ENCODE data around the gene SLC25A10. TPM values are rescaled to one million over a fixed set of nuclear protein-coding genes. Genes with fewer than 3 reads are reported as not detected.

SLC25A10 gene
- total and polyA plus RNA-seq, 4 donors, result 6.1 to 15.2 (median 12.2) TPM

GRCh38 chr17:81685108-81685507, 27.0 kb upstream of the SLC25A10 start:
- WGBS (ENCODE audit: insufficient coverage), result 74% methylated on average over 12 of the region's 12 CpGs
- peaks cover 72% of the 10 kb centered on the region for H3K36me3 ChIP-seq (ENCODE audit: control insufficient read depth, insufficient read depth, low read length)
- DNase-seq (ENCODE audit: low read depth in 4 of 6, low spot score in 6 of 6), result no peak

GRCh38 chr17:81686614-81687013, 25.5 kb upstream of the SLC25A10 start:
- Histone ChIP-seq H3K4me3 (ENCODE audit: low read depth, low read length) (no peak overlapping the region), H3K27me3 (ENCODE audit: control insufficient read depth, insufficient read depth, low read length) (no peaks in the 10 kb centered on the region), H3K9me3 (ENCODE audit: control insufficient read depth, insufficient read depth, low read length) (no peaks in the 10 kb centered on the region), H3K36me3 (ENCODE audit: control insufficient read depth, insufficient read depth, low read length) (peaks cover 72% of the 10 kb centered on the region), H3K27ac (ENCODE audit: low read depth, low read length) (no peak overlapping the region), H3K4me1 (ENCODE audit: control insufficient read depth, insufficient read depth, low read length) (peaks cover 34% of the 10 kb centered on the region)
- no peak for DNase-seq (ENCODE audit: low read depth in 4 of 6, low spot score in 6 of 6)
- WGBS (ENCODE audit: insufficient coverage), result 95% methylated on average over 20 of the region's 20 CpGs

More at GRCh38 chr17:81685108-81685507, 27.0 kb upstream of the SLC25A10 start:
- H3K4me1 ChIP-seq (ENCODE audit: control insufficient read depth, insufficient read depth, low read length), result peaks cover 37% of the 10 kb centered on the region
- H3K4me3 ChIP-seq (ENCODE audit: low read depth, low read length), result no peak overlapping the region
- H3K9me3 ChIP-seq (ENCODE audit: control insufficient read depth, insufficient read depth, low read length), result no peaks in the 10 kb centered on the region
- no peak overlapping the region for H3K27ac ChIP-seq (ENCODE audit: low read depth, low read length)
- no peaks in the 10 kb centered on the region for H3K27me3 ChIP-seq (ENCODE audit: control insufficient read depth, insufficient read depth, low read length)

GRCh38 chr17:81687770-81688541, 24.1 kb upstream of the SLC25A10 start:
- H3K4me3 ChIP-seq (ENCODE audit: low read depth, low read length), result no peak overlapping the region
- H3K4me1 ChIP-seq (ENCODE audit: control insufficient read depth, insufficient read depth, low read length), result peaks cover 20% of the 10 kb centered on the region
- H3K27ac ChIP-seq (ENCODE audit: low read depth, low read length), result no peak overlapping the region
- no peaks in the 10 kb centered on the region for H3K9me3 ChIP-seq (ENCODE audit: control insufficient read depth, insufficient read depth, low read length)
- H3K27me3 ChIP-seq (ENCODE audit: control insufficient read depth, insufficient read depth, low read length), result no peaks in the 10 kb centered on the region
- peaks cover 80% of the 10 kb centered on the region for H3K36me3 ChIP-seq (ENCODE audit: control insufficient read depth, insufficient read depth, low read length)
- WGBS (ENCODE audit: insufficient coverage), result 93% methylated on average over 41 of the region's 41 CpGs
- DNase-seq (ENCODE audit: low read depth in 4 of 6, low spot score in 6 of 6), result no peak

- 95% methylated on average over 14 of the region's 14 CpGs for WGBS (ENCODE audit: insufficient coverage)
- H3K4me3 ChIP-seq (ENCODE audit: low read depth, low read length), result no peak overlapping the region
- peaks cover 86% of the 10 kb centered on the region for H3K36me3 ChIP-seq (ENCODE audit: control insufficient read depth, insufficient read depth, low read length)
- no peak for DNase-seq (ENCODE audit: low read depth in 4 of 6, low spot score in 6 of 6)
- no peaks in the 10 kb centered on the region for H3K27me3 ChIP-seq (ENCODE audit: control insufficient read depth, insufficient read depth, low read length)
- H3K27ac ChIP-seq (ENCODE audit: low read depth, low read length), result no peak overlapping the region
- no peaks in the 10 kb centered on the region for H3K9me3 ChIP-seq (ENCODE audit: control insufficient read depth, insufficient read depth, low read length)
- peaks cover 18% of the 10 kb centered on the region for H3K4me1 ChIP-seq (ENCODE audit: control insufficient read depth, insufficient read depth, low read length)
Measured at GRCh38 chr17:81688616-81689015, 23.5 kb upstream of the SLC25A10 start.

GRCh38 chr17:81690066-81690465, 22.0 kb upstream of the SLC25A10 start:
- WGBS (ENCODE audit: insufficient coverage), result 92% methylated on average over 18 of the region's 18 CpGs
- Histone ChIP-seq H3K27ac (ENCODE audit: low read depth, low read length) (no peak overlapping the region), H3K9me3 (ENCODE audit: control insufficient read depth, insufficient read depth, low read length) (no peaks in the 10 kb centered on the region), H3K4me3 (ENCODE audit: low read depth, low read length) (no peak overlapping the region), H3K27me3 (ENCODE audit: control insufficient read depth, insufficient read depth, low read length) (no peaks in the 10 kb centered on the region), H3K4me1 (ENCODE audit: control insufficient read depth, insufficient read depth, low read length) (peaks cover 9% of the 10 kb centered on the region), H3K36me3 (ENCODE audit: control insufficient read depth, insufficient read depth, low read length) (peaks cover 100% of the 10 kb centered on the region)
- no peak for DNase-seq (ENCODE audit: low read depth in 4 of 6, low spot score in 6 of 6)

- Histone ChIP-seq H3K36me3 (ENCODE audit: control insufficient read depth, insufficient read depth, low read length) (peaks cover 100% of the 10 kb centered on the region), H3K27me3 (ENCODE audit: control insufficient read depth, insufficient read depth, low read length) (no peaks in the 10 kb centered on the region), H3K4me1 (ENCODE audit: control insufficient read depth, insufficient read depth, low read length) (peaks cover 4% of the 10 kb centered on the region), H3K4me3 (ENCODE audit: low read depth, low read length) (no peak overlapping the region), H3K27ac (ENCODE audit: low read depth, low read length) (no peak overlapping the region), H3K9me3 (ENCODE audit: control insufficient read depth, insufficient read depth, low read length) (no peaks in the 10 kb centered on the region)
- DNase-seq (ENCODE audit: low read depth in 4 of 6, low spot score in 6 of 6), result no peak
- 86% methylated on average over 14 of the region's 17 CpGs for WGBS (ENCODE audit: insufficient coverage)
Measured at GRCh38 chr17:81690549-81690948, 21.5 kb upstream of the SLC25A10 start.

GRCh38 chr17:81691196-81691595, 20.9 kb upstream of the SLC25A10 start:
- no peaks in the 10 kb centered on the region for H3K9me3 ChIP-seq (ENCODE audit: control insufficient read depth, insufficient read depth, low read length)
- no peaks in the 10 kb centered on the region for H3K27me3 ChIP-seq (ENCODE audit: control insufficient read depth, insufficient read depth, low read length)
- DNase-seq (ENCODE audit: low read depth in 4 of 6, low spot score in 6 of 6), result no peak
- no peak overlapping the region for H3K4me3 ChIP-seq (ENCODE audit: low read depth, low read length)
- H3K4me1 ChIP-seq (ENCODE audit: control insufficient read depth, insufficient read depth, low read length), result no peaks in the 10 kb centered on the region
- H3K36me3 ChIP-seq (ENCODE audit: control insufficient read depth, insufficient read depth, low read length), result peaks cover 100% of the 10 kb centered on the region
- 96% methylated on average over 13 of the region's 18 CpGs for WGBS (ENCODE audit: insufficient coverage)
- no peak overlapping the region for H3K27ac ChIP-seq (ENCODE audit: low read depth, low read length)

- WGBS (ENCODE audit: insufficient coverage), result 98% methylated on average over 20 of the region's 20 CpGs
- H3K27me3 ChIP-seq (ENCODE audit: control insufficient read depth, insufficient read depth, low read length), result no peaks in the 10 kb centered on the region
- H3K27ac ChIP-seq (ENCODE audit: low read depth, low read length), result no peak overlapping the region
- no peak overlapping the region for H3K4me3 ChIP-seq (ENCODE audit: low read depth, low read length)
- H3K36me3 ChIP-seq (ENCODE audit: control insufficient read depth, insufficient read depth, low read length), result peaks cover 100% of the 10 kb centered on the region
- no peak for DNase-seq (ENCODE audit: low read depth in 4 of 6, low spot score in 6 of 6)
- no peaks in the 10 kb centered on the region for H3K4me1 ChIP-seq (ENCODE audit: control insufficient read depth, insufficient read depth, low read length)
- no peaks in the 10 kb centered on the region for H3K9me3 ChIP-seq (ENCODE audit: control insufficient read depth, insufficient read depth, low read length)
Measured at GRCh38 chr17:81691608-81692007, 20.5 kb upstream of the SLC25A10 start.

- no peak for DNase-seq (ENCODE audit: low read depth in 4 of 6, low spot score in 6 of 6)
- H3K4me3 ChIP-seq (ENCODE audit: low read depth, low read length), result no peak overlapping the region
- H3K9me3 ChIP-seq (ENCODE audit: control insufficient read depth, insufficient read depth, low read length), result no peaks in the 10 kb centered on the region
- 88% methylated on average over 27 of the region's 35 CpGs for WGBS (ENCODE audit: insufficient coverage)
- peaks cover 98% of the 10 kb centered on the region for H3K36me3 ChIP-seq (ENCODE audit: control insufficient read depth, insufficient read depth, low read length)
- no peaks in the 10 kb centered on the region for H3K4me1 ChIP-seq (ENCODE audit: control insufficient read depth, insufficient read depth, low read length)
- no peaks in the 10 kb centered on the region for H3K27me3 ChIP-seq (ENCODE audit: control insufficient read depth, insufficient read depth, low read length)
- no peak overlapping the region for H3K27ac ChIP-seq (ENCODE audit: low read depth, low read length)
Measured at GRCh38 chr17:81693509-81694210, 18.4 kb upstream of the SLC25A10 start.

- Histone ChIP-seq H3K27ac (ENCODE audit: low read depth, low read length) (no peak overlapping the region), H3K36me3 (ENCODE audit: control insufficient read depth, insufficient read depth, low read length) (peaks cover 93% of the 10 kb centered on the region), H3K9me3 (ENCODE audit: control insufficient read depth, insufficient read depth, low read length) (no peaks in the 10 kb centered on the region), H3K4me1 (ENCODE audit: control insufficient read depth, insufficient read depth, low read length) (no peaks in the 10 kb centered on the region), H3K4me3 (ENCODE audit: low read depth, low read length) (no peak overlapping the region), H3K27me3 (ENCODE audit: control insufficient read depth, insufficient read depth, low read length) (no peaks in the 10 kb centered on the region)
- WGBS (ENCODE audit: insufficient coverage), result 91% methylated on average over 14 of the region's 19 CpGs
- no peak for DNase-seq (ENCODE audit: low read depth in 4 of 6, low spot score in 6 of 6)
Measured at GRCh38 chr17:81694810-81695209, 17.3 kb upstream of the SLC25A10 start.
